Measurements from ENCODE around the gene ADM2. TPM values are rescaled to one million over a fixed set of nuclear protein-coding genes. Genes with fewer than 3 reads are reported as not detected.

ADM2 gene
- total and polyA plus RNA-seq, 2 experiments from 2014 or later, result 0.10 to 0.39 TPM

DNA sequence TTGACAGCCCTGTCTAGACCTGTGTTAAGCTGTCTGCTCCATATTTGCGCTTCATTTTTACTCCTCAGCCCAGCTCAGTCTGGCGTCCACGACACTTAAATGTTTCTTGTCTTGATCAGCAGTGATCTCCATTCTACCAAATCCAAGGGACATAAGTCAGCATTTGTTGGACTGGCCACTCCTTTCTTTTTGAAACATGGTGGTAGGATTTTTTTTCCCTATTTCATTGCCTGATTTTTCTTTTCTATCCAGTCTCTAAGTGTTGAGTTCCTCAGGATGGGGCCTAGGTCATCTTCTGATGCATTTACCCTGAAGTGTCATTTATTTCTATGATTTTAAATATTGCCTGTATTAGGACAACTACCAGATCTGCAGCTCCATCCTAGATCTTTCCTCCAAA is 27.6 kb downstream of the ADM2 start:
- Histone ChIP-seq H3K36me3 (peaks cover 8% of the 10 kb centered on the region), H3K27me3 (no peaks in the 10 kb centered on the region), H3K4me3 (peak overlapping the region; percentile 58), H3K9me3 (ENCODE audit: low read depth) (no peaks in the 10 kb centered on the region), H3K4me1 (ENCODE audit: low read depth) (peaks cover 8% of the 10 kb centered on the region), H3K27ac (no peak overlapping the region)
- TF ChIP-seq, protein P1, sequence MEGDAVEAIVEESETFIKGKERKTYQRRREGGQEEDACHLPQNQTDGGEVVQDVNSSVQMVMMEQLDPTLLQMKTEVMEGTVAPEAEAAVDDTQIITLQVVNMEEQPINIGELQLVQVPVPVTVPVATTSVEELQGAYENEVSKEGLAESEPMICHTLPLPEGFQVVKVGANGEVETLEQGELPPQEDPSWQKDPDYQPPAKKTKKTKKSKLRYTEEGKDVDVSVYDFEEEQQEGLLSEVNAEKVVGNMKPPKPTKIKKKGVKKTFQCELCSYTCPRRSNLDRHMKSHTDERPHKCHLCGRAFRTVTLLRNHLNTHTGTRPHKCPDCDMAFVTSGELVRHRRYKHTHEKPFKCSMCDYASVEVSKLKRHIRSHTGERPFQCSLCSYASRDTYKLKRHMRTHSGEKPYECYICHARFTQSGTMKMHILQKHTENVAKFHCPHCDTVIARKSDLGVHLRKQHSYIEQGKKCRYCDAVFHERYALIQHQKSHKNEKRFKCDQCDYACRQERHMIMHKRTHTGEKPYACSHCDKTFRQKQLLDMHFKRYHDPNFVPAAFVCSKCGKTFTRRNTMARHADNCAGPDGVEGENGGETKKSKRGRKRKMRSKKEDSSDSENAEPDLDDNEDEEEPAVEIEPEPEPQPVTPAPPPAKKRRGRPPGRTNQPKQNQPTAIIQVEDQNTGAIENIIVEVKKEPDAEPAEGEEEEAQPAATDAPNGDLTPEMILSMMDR (IDR thresholded peaks at IDR 0.05; ENCODE audit: low read depth, low read length), result no peak
- no peak for DNase-seq (ENCODE audit: low read depth in 1 of 2, low spot score in 1 of 2)

DNA sequence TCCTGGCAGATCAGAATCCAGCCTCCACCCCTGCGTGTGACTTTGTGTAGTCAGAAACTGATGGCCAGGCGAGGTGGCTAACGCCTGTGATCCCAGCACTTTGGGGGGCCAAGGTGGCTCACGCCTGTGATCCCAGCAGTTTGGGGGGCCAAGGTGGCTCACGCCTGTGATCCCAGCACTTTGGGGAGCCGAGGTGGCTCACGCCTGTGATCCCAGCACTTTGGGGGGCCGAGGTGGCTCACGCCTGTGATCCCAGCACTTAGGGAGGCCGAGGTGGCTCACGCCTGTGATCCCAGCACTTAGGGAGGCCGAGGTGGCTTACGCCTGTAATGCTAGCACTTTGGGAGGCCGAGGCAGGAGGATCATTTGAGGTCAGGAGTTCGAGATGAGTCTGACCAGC is 31.8 kb downstream of the ADM2 start:
- no peaks in the 10 kb centered on the region for H3K9me3 ChIP-seq (ENCODE audit: low read depth)
- H3K36me3 ChIP-seq, result peaks cover 7% of the 10 kb centered on the region
- H3K4me1 ChIP-seq (ENCODE audit: low read depth), result peaks cover 8% of the 10 kb centered on the region
- no peak for DNase-seq (ENCODE audit: low read depth in 1 of 2, low spot score in 1 of 2)
- no peak overlapping the region for H3K4me3 ChIP-seq
- H3K27me3 ChIP-seq, result no peaks in the 10 kb centered on the region
- H3K27ac ChIP-seq, result no peak overlapping the region
- TF ChIP-seq, protein P1 (IDR thresholded peaks at IDR 0.05; ENCODE audit: low read depth, low read length), result no peak

DNA sequence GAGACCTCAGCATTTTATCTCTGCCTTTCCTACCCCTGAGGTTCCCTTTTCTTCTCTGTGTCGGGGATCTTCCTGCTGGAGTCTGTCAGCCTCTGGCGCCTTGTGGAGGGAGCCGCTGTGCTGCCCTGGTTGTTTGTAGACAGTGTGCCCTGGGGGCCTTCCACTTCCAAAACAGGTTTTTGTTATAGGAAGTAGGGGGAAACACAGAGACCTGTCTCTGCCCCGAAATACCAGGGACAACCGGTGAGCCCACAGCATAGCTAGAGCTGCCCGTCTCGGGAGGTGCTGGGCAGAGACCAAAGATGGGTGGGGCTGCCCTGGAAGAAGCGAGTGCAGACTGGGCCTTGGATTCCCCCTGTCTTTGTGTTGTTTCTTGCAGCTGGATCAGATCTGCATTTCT is 34.7 kb downstream of the ADM2 start:
- Histone ChIP-seq H3K27ac (no peak overlapping the region), H3K4me3 (no peak overlapping the region), H3K9me3 (ENCODE audit: low read depth) (no peaks in the 10 kb centered on the region), H3K36me3 (peaks cover 14% of the 10 kb centered on the region), H3K27me3 (no peaks in the 10 kb centered on the region), H3K4me1 (ENCODE audit: low read depth) (no peaks in the 10 kb centered on the region)
- TF ChIP-seq, protein P1 (IDR thresholded peaks at IDR 0.05; ENCODE audit: low read depth, low read length), result no peak
- DNase-seq (ENCODE audit: low read depth in 1 of 2, low spot score in 1 of 2), result no peak

DNA sequence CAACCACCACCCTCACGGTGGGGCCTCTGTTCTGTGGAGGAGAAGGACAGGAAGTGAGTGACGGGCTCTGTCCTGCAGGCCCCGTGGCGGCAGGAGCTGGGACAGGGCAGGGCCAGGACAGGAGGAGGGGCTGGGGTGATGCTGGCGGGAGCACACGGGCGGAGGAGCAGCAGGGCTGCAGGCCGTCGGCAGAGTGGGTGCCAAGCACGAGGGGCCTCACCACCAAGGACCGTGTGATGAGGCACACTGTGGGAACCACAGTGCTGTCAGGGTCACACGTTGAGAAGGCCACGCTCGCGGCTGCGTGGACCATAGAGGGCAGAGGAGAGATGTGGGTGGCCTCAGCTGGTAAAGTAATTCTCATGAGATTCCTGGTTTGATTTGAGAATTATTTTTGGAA is 35.5 kb downstream of the ADM2 start:
- TF ChIP-seq, protein P1 (IDR thresholded peaks at IDR 0.05; ENCODE audit: low read depth, low read length), result no peak
- Histone ChIP-seq H3K27me3 (no peaks in the 10 kb centered on the region), H3K4me3 (no peak overlapping the region), H3K9me3 (ENCODE audit: low read depth) (no peaks in the 10 kb centered on the region), H3K27ac (no peak overlapping the region), H3K36me3 (peaks cover 14% of the 10 kb centered on the region), H3K4me1 (ENCODE audit: low read depth) (no peaks in the 10 kb centered on the region)
- DNase-seq (ENCODE audit: low read depth in 1 of 2, low spot score in 1 of 2), result no peak

DNA sequence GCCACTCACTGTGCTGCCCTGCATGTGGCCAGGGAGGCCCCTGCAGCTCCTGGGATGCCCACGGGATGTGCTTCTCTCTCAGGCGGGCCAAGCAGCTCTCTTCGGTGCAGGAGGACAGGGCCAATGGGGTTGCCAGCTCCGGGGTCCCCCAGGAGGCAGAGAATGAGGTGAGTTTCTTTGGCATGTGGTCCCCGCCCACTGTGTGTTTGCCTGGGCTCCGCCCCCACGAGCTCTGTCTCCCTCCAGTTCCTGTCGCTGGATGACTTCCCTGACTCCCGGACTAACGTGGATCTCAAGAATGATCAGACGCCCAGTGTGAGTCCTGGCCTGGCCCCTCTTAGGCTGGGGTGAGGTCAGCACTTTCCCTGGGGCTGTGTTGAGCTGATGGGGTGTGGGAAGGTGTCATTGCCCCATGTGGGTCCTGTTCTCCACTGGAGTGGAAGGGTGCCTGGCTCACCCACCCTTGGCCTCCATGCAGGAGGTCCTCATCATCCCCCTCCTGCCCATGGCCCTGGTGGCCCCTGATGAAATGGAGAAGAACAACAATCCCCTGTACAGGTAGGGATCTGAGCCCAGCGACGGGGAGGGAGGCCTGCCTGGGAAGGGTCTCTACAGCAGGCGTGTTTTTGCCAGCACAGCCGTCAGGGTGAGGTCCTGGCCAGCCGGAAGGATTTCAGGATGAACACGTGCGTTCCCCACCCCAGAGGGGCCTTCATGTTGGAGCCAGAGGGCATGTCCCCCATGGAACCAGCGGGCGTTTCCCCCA is 36.3 kb downstream of the ADM2 start:
- no peak for DNase-seq (ENCODE audit: low read depth in 1 of 2, low spot score in 1 of 2)
- Histone ChIP-seq H3K36me3 (peaks cover 19% of the 10 kb centered on the region), H3K4me1 (ENCODE audit: low read depth) (no peaks in the 10 kb centered on the region), H3K4me3 (no peak overlapping the region), H3K27me3 (no peaks in the 10 kb centered on the region), H3K27ac (no peak overlapping the region), H3K9me3 (ENCODE audit: low read depth) (no peaks in the 10 kb centered on the region)
- TF ChIP-seq, protein P1 (IDR thresholded peaks at IDR 0.05; ENCODE audit: low read depth, low read length), result no peak

Data from cardiac muscle cell (in vitro differentiated cells and primary cell).